NOMO-1 treated with DMSO at 0.1 percent for 48 hours (cell line): Measurements from ENCODE around the gene CT83.

ENCODE experiments used
- DNase-seq: peaks from one replicate; lab custom pipeline; 2025; ENCODE audit not compliant: unreplicated experiment; lab: John Stamatoyannopoulos, UW

Gene CT83

DNA sequence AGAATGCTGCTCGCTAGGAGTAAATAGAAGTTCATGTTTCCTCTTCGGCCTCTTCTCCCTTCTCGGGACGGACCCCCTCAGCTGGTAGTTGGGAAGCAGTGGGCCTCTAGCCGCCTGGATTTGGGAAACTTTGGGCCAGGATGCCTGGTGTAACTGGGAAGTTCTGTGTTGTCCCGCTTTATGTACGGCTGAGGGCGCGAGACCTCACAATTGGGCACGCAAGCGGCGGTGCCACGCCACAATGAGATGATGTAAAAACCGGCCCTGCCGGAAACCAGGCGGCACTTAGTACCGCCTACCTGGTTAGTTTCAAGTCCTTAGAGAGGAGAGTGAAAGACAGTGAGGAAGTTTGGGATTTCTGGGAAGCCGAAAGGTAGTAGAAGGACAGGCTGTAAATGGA lies at the start of gene CT83:
Gene CT83, minus strand, starts transcription at position 155 of the 400 bp plus-strand sequence. Its CDS starts 120 bp downstream, at position 35.
- no peak for DNase-seq

DNA sequence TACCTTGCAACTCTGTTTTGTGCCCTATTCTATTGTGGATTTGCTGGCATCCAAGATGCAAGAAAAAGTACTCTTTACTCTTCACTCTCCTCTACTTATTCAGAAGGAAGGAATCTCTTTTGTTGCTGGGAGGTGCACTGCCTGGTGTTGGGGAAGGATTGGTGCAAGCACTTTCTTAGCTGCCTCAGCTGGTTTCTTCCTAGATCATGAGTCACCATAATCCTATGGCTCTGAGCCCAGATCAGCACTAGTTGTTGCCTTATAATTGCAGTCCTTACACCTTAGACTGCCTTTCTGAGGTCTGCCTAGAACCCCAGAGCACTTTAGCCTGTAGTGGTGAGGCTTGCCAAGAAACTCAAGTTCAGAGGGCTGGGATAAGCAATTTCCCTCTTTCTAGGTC lies 37.0 kb upstream of the CT83 start:
- no peak for DNase-seq

- no peak for DNase-seq
Observed at GRCh38 chrX:116493271-116493670, 30.5 kb upstream of the CT83 start.

GRCh38 chrX:116490104-116490503 lies 27.3 kb upstream of the CT83 start:
- DNase-seq, result no peak

DNA sequence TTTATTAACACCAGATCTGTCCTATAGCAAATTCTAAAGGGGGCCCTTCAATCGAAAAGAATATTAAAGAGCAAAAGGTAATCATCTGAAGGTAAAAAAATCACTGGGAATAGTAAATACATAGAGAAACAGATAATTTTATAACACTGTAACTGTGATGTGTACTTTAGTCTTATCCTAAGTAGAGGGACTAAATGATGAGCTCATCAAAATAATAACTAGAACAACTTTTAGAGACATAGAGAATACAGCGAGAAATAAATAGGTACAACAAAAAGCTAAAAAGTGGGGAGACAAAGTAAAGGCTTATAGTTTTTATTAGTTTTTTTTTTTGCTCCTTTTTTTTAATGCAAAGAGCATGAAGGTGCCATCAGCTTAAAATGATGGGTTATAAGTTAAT lies 17.3 kb upstream of the CT83 start:
- DNase-seq, result no peak

- DNase-seq, result no peak
Observed at GRCh38 chrX:116449156-116449555, 13.6 kb downstream of the CT83 start.

GRCh38 chrX:116436358-116436816 lies 26.4 kb downstream of the CT83 start, which contains the start of gene SLC6A14:
Gene SLC6A14 (plus strand): TSS chrX:116436606. CDS start chrX:116436710, 104 bp downstream.
- DNase-seq, result no peak

GRCh38 chrX:116435597-116435996 lies 27.2 kb downstream of the CT83 start:
- no peak for DNase-seq

DNA sequence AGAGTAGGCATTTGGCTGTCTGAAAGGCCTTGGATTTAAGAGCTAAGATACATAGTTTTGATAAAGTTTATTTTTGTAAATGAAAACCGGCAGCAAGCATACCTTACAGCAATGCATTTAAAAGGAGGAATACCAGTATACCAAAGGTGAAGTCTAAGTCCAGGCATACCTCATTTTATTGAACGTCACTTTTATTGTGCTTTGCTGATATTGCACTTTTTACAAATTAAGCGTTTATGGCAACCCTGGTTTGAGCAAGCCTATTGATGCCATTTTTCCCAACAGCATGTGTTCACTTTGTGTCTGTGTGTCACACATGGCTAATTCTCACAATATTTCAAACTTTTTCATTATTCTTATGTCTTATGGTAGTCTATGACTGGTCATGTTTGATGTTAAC lies 34.8 kb downstream of the CT83 start:
- no peak for DNase-seq

DNA sequence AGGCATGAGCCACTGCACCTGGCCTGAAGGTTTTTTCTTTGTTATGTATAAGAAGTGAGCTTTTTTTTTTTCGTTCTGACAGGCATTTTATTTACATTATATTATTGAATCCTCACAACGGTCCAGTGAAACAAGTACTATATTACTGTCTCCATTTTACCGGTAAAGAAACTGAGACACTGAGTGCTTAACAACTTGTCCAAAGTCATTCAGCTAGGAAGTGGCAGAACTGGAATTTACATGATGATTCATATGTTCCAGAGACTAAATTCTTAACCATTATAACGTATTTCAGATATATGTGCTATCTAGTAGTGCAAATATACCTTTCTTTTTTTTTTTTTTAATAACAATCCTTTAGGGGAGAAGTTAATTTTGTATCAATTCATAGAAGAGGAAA lies 44.8 kb downstream of the CT83 start:
- no peak for DNase-seq

DNA sequence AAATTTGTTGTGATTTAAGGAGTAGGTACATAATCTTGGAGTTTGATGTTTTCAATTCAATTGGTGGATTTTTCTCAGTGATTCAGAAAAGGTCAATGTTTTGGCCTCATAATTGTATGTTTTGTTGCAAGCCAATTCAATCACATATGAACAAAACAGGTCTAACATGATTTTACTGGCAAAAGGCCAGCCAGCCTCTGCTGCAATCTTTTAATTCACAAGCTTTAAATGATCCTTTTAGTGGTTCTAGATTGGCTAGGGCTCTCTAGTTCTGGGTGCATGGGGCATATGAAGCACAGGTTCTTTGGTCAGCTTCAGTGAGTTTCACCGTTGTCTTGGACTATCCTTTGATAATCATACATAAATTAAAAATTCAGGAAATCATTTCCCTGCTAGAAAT lies 45.6 kb downstream of the CT83 start:
- DNase-seq, result no peak

- no peak for DNase-seq
Observed at GRCh38 chrX:116413273-116413672, 49.5 kb downstream of the CT83 start.
